GM12878 (cell line): ENCODE measurements around the gene ZBED1. TPM values are rescaled to one million over a fixed set of nuclear protein-coding genes. Genes with fewer than 3 reads are reported as not detected.
"Not testable (repeated sequence)": the region's sequence is repeated elsewhere in the genome, so short reads cannot be mapped to it uniquely, and the experiment has no call there.

Experiments used
- ATAC-seq: fragments of 200-7000 bp; cut with Tn5 transposase; 3 replicates; pipeline ENCODE4 v1.9.1; 2020; ENCODE audit warnings: mild to moderate bottlenecking, moderate library complexity
- BruUV-seq: library from RNA; stranded (reverse); fragments of 400-500 nt; replicated peaks from 2 replicates; lab custom pipeline; 2021; lab: Mats Ljungman, UMichigan
- CTCF ChIA-PET: fragments of 300-600 bp; sonication (Branson Sonifier 250); formaldehyde crosslinking; extraction: SDS; loops from one replicate; lab custom pipeline; 2021; ENCODE audit warnings: inconsistent platforms; lab: Yijun Ruan, JAX
- POLR2A ChIA-PET: fragments of 350-600 bp; formaldehyde crosslinking; extraction: SDS; loops from one replicate; lab custom pipeline; 2021; ENCODE audit warnings: inconsistent platforms; lab: Charles Lee
- RAD21 ChIA-PET: fragments of 300-600 bp; sonication (Branson Sonifier 250); formaldehyde crosslinking; loops from one replicate; lab custom pipeline; 2023; ENCODE audit warnings: antibody characterized with exemption; ENCODE audit not compliant: unreplicated experiment; lab: Charles Lee
- SMC1A ChIA-PET: fragments of 300-600 bp; sonication (Branson Sonifier 250); formaldehyde crosslinking; loops from one replicate; lab custom pipeline; 2023; ENCODE audit not compliant: unreplicated experiment, uncharacterized antibody; lab: Charles Lee
- DNase-seq: peaks from one replicate; pipeline ENCODE4 v3.0.0-alpha.2; 2011; ENCODE audit warnings: low read depth, low spot score
- FAIRE-seq: peaks from 3 replicates; lab custom pipeline; 2011; peaks lifted over from hg19 to GRCh38; lab: Jason Lieb, UNC
- H2AFZ ChIP-seq: 2 replicates; pipeline ENCODE4 v1.6.0; 2011; ENCODE audit warnings: low read depth, low read length, control low read depth; ENCODE audit not compliant: control insufficient read depth
- H3K27ac ChIP-seq: 2 replicates; pipeline ENCODE4 v1.5.1; 2011; ENCODE audit warnings: control low read depth; ENCODE audit not compliant: control insufficient read depth, insufficient read depth
- H3K27me3 ChIP-seq, 2 experiments: replicated peaks in 1 of 2; 2 replicates each; pipeline versions ENCODE4 v1.6.0 to v1.6.1; 2011; ENCODE audit warnings: low read length in 1 of 2; ENCODE audit not compliant: control insufficient read depth in 2 of 2, insufficient read depth in 2 of 2
- H3K36me3 ChIP-seq, 2 experiments: 2 replicates each; pipeline ENCODE4 v1.5.1; 2011; ENCODE audit warnings: low read length in 1 of 2; ENCODE audit not compliant: control insufficient read depth in 2 of 2, insufficient read depth in 2 of 2
- H3K4me1 ChIP-seq: 2 replicates; pipeline ENCODE4 v1.6.1; 2011; ENCODE audit warnings: mild to moderate bottlenecking, low read length, moderate library complexity, mixed read lengths; ENCODE audit not compliant: control insufficient read depth, insufficient read depth
- H3K4me2 ChIP-seq: 2 replicates; pipeline ENCODE4 v1.6.0; 2011; ENCODE audit warnings: control low read depth; ENCODE audit not compliant: control insufficient read depth, insufficient read depth
- H3K4me3 ChIP-seq: fragments of 200-600 bp; sonication (generic); 2 replicates; pipeline ENCODE4 v1.5.1; 2016
- H3K79me2 ChIP-seq: 2 replicates; pipeline ENCODE4 v1.6.0; 2011; ENCODE audit warnings: low read length; ENCODE audit not compliant: control insufficient read depth, insufficient read depth
- H3K9ac ChIP-seq: 2 replicates; pipeline ENCODE4 v1.8.0; 2011; ENCODE audit warnings: low read length, control low read depth, mixed read lengths; ENCODE audit not compliant: control insufficient read depth, insufficient read depth
- H3K9me3 ChIP-seq: replicated peaks from 3 replicates; pipeline ENCODE4 v1.5.1; 2011; ENCODE audit warnings: mild to moderate bottlenecking, low read length; ENCODE audit not compliant: control insufficient read depth, insufficient read depth
- H4K20me1 ChIP-seq: 2 replicates; pipeline ENCODE4 v1.6.0; 2011; ENCODE audit not compliant: control insufficient read depth, insufficient read depth
- WGBS: methylation state at CpG from one replicate; pipeline ENCODE4 v1.1.6; 2016; ENCODE audit warnings: low lambda C conversion rate; ENCODE audit not compliant: insufficient replicate concordance, insufficient coverage; ENCODE audit errors: missing lambda C conversion rate; 5-methylcytosine and 5-hydroxymethylcytosine counted together
- in situ Hi-C: fragments of 300-500 bp; cut with MboI; formaldehyde crosslinking; loops from 9 replicates; pipeline ENCODE4 v1.14.3; 2018; ENCODE audit warnings: mixed read lengths
- intact Hi-C: fragments of 100-400 bp; cut with micrococcal nuclease; formaldehyde crosslinking; loops from one replicate; pipeline ENCODE4 v1.14.2; 2022; ENCODE audit not compliant: unreplicated experiment
- polyA plus RNA-seq, 11 experiments: library from polyadenylated mRNA; depleted of rRNA in 4 of 11; unstranded in 6 of 11; stranded (reverse) in 5 of 11; fragments of >200 nt; fragmentation: Nextera tagmentation in 4 of 11; fragmentation: Illumina TruSeq in 1 of 11; extraction: Ambion mirVana in 4 of 11; extraction: Trizol in 1 of 11; gene quantifications; 1 replicate in 1 of 11; 2 replicates in 10 of 11; pipeline versions ENCODE4 v1.2.1 to v1.2.3, GENCODE V29; 2011 to 2016; ENCODE audit warnings: inconsistent platforms in 2 of 11, missing spikeins in 2 of 11, low read depth in 1 of 11
- total RNA-seq, 4 experiments: library from RNA; depleted of rRNA in 3 of 4; stranded (reverse); fragments of >200 nt in 3 of 4; fragmentation: Illumina TruSeq in 1 of 4; extraction: Trizol in 1 of 4; gene quantifications; 2 replicates each; pipeline versions ENCODE4 v1.2.1 to v1.2.3, GENCODE V29; 2013 to 2021

ZBED1 gene
- total and polyA plus RNA-seq, 10 of the 15 experiments (the other 5 are each of a cell fraction or from before 2014, with no cell fraction given) = 1.9 to 75.5 (median 40.5) TPM

GRCh38 chrX:2460821-2461710 is 39.7 kb downstream of the ZBED1 start:
- SMC1A ChIA-PET, H3K27me3 ChIP-seq, H3K4me2 ChIP-seq, H2AFZ ChIP-seq, H4K20me1 ChIP-seq, CTCF ChIA-PET, FAIRE-seq, in situ Hi-C loops, DNase-seq, H3K9me3 ChIP-seq, H3K4me1 ChIP-seq, H3K36me3 ChIP-seq, POLR2A ChIA-PET, BruUV-seq, H3K9ac ChIP-seq, H3K79me2 ChIP-seq, intact Hi-C loops, ATAC-seq, RAD21 ChIA-PET, H3K27ac ChIP-seq, H3K4me3 ChIP-seq: not testable (repeated sequence)
- 83% methylated on average over 14 of the region's 17 CpGs for WGBS

GRCh38 chrX:2460048-2460447 is 40.7 kb downstream of the ZBED1 start:
- H3K4me1 ChIP-seq, H3K36me3 ChIP-seq, intact Hi-C loops, BruUV-seq, H3K79me2 ChIP-seq, CTCF ChIA-PET, H3K9ac ChIP-seq, in situ Hi-C loops, H3K4me2 ChIP-seq, FAIRE-seq, H3K4me3 ChIP-seq, H4K20me1 ChIP-seq, H2AFZ ChIP-seq, H3K27me3 ChIP-seq, SMC1A ChIA-PET, ATAC-seq, H3K9me3 ChIP-seq, RAD21 ChIA-PET, DNase-seq, H3K27ac ChIP-seq, POLR2A ChIA-PET: not testable (repeated sequence)
- WGBS = 76% methylated on average over 10 of the region's 10 CpGs
